NCI-H2196 treated with DMSO at 0.1 percent for 48 hours (cell line): Measurements from ENCODE around the gene GNG10.
A peak's percentile ranks its signal among the peaks of the same experiment; 100 is the strongest.
"Not testable (repeated sequence)": the region's sequence is repeated elsewhere in the genome, so short reads cannot be mapped to it uniquely, and the experiment has no call there.

Experiments
- DNase-seq: peaks from one replicate; lab custom pipeline; 2025; ENCODE audit not compliant: unreplicated experiment; lab: John Stamatoyannopoulos, UW

Gene GNG10

DNA sequence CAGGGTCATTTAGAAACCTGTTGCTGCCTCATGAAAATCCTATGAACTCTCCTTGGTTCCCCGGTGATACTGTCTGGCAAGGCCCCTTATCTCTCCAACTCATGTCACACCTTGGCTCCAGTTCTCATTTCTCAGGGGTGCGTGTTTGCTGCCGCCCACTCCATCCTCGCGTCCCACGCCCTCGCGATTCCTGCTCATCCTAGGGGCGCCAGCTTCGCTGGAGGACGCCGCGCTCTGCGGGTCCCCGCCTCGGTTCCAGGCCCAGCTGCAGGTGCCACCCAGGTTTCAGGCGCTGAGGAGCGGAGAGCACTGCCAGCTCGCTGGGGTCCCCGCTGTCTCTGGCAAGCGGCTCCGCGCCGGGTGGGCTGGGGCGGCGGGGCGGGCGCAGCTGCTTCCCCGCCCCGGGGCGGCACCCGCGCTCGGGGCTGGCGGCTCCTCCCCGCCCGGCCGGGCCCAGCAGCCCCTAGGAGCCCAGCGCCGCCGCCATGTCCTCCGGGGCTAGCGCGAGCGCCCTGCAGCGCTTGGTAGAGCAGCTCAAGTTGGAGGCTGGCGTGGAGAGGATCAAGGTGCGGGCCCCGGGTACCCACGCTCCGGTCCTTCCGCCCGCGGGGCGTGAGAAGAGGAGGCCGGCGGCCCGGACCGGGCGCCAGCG, at the start of gene GNG10:
TSS of gene GNG10 (plus strand) at position 456 of the 652 bp plus-strand sequence. CDS start at position 486, 30 bp downstream.
- DNase-seq, result no peak

DNA sequence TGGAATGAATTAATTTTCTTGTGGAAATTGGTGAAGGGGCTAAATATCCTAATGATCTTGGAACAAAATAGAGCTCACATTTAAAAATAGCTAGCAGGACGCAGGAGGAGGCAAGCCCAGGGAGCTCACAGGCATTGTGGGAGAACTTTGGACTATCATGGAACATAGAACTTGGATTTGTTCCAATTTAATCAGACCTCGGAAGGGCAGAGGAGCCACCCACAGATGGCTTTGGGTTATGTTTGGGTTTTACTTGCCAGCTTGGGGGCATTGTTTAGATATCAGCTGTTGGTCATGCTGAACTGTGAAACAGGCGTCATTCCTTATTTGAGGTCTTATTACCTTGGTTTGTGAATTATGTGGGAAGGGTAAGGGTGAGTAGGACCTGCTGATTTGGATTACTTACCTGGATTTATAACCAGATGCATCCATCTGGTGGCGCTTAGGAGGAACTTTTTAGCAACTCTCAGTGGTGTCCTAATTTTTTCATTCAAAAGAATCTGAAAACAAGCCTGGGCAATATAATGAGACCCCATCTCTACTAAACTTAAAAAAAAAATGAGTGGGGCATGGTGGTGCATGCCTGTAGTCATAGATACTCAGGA, 47.9 kb upstream of the GNG10 start:
- DNase-seq, result no peak

DNA sequence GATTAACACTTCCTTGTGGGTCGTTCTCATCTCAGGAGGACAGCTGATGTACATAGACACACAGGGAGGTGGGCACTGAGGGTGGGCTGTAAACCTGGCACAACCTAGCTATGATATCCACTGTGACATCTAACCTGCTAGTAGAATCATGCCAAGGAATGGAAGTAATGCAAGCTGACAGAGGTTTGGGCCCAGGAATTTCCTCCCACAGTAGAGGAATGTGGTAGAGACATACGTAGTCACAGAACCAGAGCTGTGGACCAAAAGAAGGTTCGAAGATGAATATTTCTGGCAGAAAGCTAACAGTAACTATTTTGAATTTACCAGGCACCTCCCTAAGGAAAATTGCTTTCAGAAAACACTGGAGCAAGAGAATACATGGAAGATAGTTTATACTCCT, 45.5 kb upstream of the GNG10 start:
- DNase-seq, result no peak

DNA sequence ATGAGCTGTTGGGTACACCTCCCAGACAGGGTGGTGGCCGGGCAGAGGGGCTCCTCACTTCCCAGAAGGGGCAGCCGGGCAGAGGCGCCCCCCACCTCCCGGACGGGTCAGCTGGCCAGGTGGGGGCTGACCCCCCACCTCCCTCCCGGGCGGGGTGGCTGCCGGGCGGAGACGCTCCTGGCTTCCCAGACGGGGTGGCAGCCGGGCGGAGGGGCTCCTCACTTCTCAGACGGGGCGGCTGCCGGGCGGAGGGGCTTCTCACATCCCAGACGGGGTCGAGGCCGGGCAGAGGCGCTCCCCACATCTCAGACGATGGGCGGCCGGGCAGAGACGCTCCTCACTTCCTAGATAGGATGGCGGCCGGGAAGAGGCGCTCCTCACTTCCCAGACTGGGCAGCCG, 44.1 kb upstream of the GNG10 start:
- not testable (repeated sequence) for DNase-seq

DNA sequence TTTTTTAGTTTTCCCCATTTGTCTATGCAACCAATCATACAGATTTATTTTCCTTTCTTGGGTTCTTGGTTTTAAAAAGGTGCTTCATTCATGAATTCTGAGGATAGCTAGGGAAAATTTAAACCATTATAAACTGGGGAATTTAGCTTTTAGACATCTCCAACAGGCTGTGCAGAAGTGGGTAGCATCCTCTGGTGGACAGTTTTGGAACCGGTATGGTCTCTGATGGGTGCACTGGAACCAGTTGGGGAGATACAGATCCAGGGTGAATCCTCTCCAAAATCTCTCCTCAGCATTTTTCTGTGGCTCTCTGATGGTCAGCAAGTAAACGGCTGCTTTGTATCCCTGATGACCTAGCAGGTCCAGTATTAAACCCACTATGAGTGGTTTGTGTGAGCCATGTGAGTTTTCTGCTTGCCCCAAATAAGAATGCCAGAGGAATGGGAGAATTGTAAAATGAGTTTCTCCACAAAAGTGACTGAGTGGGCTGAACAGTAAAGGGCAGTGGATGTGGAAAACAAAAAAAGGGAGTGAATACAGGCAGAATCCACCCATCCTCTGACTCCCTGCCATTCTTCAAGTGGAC, 39.4 kb upstream of the GNG10 start:
- DNase-seq, result peak; percentile 11

DNA sequence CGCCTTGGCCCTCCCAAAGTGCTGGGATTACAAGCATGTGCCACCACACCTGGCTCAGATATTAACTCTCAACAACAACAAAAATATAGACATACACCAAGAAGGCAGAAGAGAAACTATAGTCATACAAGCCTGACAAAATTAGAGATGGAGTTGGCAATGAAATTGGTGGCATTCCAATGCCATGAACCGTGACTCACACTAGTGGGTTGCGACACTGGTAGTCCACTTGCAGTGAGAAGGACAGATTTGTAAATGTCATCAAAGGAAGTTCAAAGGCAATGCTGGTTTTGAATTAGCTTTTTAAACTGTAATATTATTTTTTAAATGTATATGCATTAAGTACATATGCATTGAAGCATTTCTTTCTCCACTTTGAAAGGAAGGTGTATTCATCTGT, 38.8 kb upstream of the GNG10 start:
- no peak for DNase-seq

DNA sequence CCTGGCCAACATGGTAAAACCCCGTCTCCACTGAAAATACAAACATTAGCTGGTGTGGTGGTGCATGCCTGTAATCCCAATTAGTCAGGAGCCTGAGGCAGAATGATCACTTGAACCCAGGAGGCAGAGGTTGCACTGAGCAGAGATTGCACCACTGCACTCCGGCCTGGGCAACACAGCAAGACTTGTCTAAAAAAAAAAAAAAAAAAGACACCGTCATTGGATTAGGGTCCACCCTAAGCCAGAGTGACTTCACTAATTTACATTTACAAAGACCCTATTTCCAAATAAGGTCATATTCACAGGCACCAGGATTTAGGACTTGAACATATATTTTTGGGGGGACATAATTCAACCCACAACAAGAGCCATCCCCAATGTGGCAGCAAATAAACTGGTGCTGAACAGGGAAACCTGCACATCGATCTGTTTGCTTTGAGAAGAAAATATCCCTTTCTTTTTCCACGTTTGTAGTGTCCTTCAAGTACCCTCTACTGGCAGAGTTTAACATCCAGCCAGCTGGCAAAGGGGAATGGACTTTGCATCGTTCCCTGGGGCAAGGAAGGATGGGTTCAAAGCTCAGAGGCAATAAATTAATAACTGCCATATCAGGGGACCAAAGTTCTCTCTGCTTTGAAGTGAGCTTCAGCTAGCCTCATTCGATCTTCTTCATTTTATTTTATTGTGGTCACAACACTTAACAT, 34.0 kb upstream of the GNG10 start:
- DNase-seq, result no peak

- no peak for DNase-seq
Measured at GRCh38 chr9:111628411-111628810, 33.0 kb upstream of the GNG10 start.

DNA sequence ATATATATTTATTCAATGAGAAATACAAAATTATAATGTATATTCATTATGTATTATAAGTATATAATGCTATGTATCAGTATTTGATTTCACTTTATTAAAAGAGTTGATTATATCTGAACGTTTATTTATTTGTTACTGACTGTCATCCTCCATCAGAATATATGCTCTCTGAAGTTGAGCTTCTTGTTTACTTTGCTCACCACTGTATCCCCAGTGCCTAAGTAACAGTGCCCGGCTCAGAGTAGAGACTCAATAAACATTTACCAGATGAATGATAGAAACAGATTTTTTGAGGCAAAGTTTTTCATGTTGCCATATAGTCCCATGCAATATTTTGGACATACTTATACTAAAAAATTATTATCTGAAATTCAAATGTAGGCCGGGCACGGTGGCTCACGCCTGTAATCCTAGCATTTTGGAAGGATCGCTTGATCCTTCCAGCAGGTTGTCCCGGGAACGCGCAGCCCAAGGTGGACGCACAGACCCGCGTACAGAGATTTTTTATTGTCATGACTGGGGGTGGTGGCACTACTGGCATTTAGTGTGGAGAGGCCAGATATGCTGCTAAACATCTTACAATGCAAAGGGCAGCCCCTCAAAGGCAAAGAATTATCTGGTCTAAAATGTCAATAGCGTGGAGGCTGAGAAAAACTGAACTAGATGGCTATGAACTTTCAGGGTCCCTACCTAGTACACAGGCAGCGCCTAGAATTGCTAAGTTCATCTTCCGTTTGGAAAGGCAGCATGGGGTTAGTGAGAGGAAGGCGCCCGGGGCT, 31.0 kb upstream of the GNG10 start:
- DNase-seq, result no peak

GRCh38 chr9:111630964-111631213, 30.5 kb upstream of the GNG10 start:
- DNase-seq, result no peak

- DNase-seq, result peak; percentile 96
Measured at GRCh38 chr9:111631214-111631971, 30.0 kb upstream of the GNG10 start, which contains the start of gene DNAJC25. Gene DNAJC25 (plus strand): TSS chr9:111631334. CDS start chr9:111631408, 74 bp downstream.

DNA sequence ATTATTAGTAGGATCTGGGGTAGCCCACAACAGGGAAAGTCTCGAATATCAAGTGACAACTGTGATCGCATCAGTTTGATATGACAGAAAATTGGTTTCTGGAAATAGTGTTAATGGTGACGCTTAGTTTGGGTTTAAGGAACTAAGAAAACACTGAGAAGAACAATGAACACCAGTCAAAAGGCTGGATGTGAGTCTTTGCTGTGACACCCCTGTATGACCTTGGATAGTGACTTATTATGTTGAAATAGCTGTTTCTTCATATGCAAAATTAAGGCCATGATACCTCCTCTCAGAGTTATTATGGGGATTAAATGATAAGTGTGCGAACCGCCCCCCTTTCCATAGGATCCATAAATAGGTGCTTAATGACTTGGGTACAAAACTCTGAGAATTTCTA, 29.3 kb upstream of the GNG10 start:
- no peak for DNase-seq

GRCh38 chr9:111632695-111633388, 28.6 kb upstream of the GNG10 start:
- DNase-seq, result no peak

- DNase-seq, result no peak
Measured at GRCh38 chr9:111633389-111633736, 28.0 kb upstream of the GNG10 start.

GRCh38 chr9:111634860-111635259, 26.5 kb upstream of the GNG10 start:
- no peak for DNase-seq

GRCh38 chr9:111637421-111637950, 23.9 kb upstream of the GNG10 start:
- DNase-seq, result no peak

DNA sequence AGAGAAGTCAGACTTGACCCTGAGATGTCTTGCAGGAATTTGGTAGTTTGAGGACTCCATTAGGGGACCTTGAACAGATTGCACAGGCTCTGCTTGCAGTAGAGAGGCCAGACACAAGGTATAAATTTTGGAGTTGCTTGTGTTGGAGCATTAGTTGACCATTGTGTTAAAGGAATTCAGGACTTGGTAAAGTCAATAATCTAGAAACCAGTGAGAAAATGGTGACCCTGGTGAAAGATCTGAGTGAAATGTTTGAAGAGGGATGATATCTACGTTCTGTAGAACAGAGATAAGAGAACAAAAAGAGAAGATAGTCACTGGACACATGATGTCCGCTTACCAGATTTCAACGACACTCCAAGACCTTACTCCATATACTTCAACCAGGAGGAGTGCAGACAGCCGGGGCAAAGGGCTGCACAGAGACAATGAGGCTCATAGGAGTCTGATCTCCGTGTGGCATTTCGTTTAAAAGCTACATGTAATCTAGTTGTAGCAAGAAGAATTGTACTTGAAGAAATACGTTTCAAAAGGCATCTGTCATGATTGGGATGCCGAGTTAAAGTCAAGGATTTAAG, 17.1 kb upstream of the GNG10 start:
- DNase-seq, result no peak

GRCh38 chr9:111645806-111646205, 15.6 kb upstream of the GNG10 start:
- DNase-seq, result no peak

DNA sequence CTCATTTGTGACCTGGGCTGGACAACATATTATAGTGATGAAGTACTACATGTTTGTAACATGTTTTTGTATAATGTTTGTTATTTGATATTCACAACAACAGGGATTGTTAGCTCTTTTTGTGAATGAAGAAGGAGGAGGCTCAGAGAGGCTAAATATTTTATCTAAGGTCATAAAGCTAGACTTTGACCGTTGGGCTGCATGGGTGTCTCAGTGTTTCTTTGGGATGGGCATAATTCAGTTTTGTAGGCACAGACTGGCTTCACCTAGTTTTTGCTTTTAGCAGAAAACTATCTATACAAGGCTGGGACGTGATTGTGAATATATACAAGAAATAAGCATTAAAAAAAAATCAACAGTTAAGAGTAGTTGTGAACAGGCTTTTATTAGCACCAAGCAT, 15.0 kb upstream of the GNG10 start:
- DNase-seq, result no peak

DNA sequence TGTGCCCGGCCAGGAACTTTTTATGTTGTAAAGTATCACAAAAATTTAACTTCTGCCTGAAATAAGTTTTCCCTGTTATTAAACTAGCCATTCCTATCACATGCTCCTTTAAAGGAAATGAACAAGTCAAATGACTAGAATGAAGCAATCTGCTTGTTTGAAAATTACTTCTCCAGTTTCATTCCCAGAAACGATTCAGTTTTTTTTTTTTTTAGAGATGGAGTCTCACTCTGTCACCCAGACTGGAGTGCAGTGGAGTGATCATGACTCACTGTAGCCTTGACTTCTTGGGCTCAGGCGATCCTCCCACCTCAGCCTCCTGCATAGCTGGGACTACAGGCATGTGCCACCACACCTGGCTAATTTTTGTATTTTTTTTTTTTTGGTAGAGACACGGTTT, 13.3 kb upstream of the GNG10 start:
- DNase-seq, result no peak
